ENCODE data around the gene AREG. TPM values are rescaled to one million over a fixed set of nuclear protein-coding genes. Genes with fewer than 3 reads are reported as not detected.

The AREG gene
- total and polyA plus RNA-seq, 2 experiments from 2014 or later, result 0.45 TPM; not detected in 1

DNA sequence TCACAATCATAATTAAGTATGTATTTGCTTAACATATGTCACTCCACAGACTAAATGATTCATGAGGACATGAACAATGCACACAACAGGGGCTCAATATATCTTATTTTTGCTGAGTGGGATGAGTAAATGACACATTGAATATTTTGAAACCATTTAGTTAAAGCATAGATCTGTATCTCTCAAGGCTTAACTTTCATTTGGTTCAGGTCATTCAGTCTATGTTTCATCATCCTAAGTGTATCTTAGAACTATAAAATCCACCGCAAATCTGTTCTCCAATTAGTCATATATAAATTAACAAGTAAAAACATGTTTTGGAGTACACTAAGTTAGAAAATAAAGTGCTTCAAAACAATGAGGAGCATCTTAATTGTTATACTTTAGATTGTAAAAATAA lies 45.8 kb downstream of the AREG start (continued):
- TF ChIP-seq, protein P1, sequence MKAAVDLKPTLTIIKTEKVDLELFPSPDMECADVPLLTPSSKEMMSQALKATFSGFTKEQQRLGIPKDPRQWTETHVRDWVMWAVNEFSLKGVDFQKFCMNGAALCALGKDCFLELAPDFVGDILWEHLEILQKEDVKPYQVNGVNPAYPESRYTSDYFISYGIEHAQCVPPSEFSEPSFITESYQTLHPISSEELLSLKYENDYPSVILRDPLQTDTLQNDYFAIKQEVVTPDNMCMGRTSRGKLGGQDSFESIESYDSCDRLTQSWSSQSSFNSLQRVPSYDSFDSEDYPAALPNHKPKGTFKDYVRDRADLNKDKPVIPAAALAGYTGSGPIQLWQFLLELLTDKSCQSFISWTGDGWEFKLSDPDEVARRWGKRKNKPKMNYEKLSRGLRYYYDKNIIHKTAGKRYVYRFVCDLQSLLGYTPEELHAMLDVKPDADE (IDR thresholded peaks at IDR 0.05), result no peak
- TF ChIP-seq JUNB (IDR thresholded peaks at IDR 0.05; ENCODE audit: unreplicated experiment), result no peak
- TF ChIP-seq CREB1 (CRISPR knock-in tag; IDR thresholded peaks at IDR 0.05; ENCODE audit: low read depth), result no peak
- TF ChIP-seq STAT1 (IDR thresholded peaks at IDR 0.05; ENCODE audit: unreplicated experiment), result no peak

DNA sequence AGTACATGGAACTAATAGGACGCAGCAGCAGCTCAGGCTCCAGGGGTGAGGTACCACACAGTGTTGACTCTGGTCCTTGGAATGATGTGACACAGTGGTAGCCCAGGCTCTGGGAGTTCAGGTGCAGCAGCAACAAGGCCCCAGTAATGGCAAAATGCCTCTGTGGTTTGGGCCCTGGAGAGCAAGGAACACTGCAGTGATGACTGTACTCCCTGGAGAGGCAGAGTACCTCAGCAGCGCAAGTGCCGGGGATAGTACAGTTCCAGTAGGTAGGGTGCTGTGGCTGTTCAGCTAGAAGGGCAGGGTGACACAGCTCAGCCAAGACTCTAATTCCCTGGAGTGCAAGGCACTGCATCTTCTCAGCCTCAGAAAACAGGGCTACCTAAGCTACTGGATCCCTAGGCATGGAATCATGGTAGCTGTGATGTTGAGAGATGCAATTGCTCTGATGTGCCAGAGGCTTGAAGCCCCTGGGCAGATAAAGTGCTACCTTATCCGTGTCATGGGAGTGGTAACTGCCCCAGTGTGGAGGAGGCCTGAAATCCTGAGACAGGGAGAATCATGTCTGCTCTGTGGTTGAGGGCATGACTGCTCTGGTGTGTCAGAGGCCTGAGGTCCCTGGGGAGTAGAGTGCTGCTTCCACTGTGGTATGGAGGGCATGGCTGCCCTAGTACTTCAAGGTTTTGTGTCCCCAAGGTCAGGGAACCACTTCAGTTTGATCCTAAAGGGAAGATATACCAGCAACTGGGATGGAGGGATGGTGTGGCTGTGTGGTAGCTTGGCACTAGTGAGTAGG lies 55.2 kb downstream of the AREG start:
- H3K4me1 ChIP-seq (ENCODE audit: insufficient read depth), result no peaks in the 10 kb centered on the region
- H3F3A ChIP-seq (replicated peaks; ENCODE audit: low read depth), result no peaks in the 10 kb centered on the region
- no peak overlapping the region for H2AFZ ChIP-seq
- no peak overlapping the region for H3K4me2 ChIP-seq
- H3K4me3 ChIP-seq, result no peak overlapping the region
- H3K36me3 ChIP-seq (ENCODE audit: insufficient read depth), result no peaks in the 10 kb centered on the region
- H4K20me1 ChIP-seq (replicated peaks; ENCODE audit: insufficient read depth), result no peaks in the 10 kb centered on the region
- DNase-seq (ENCODE audit: low spot score), result no peak
- no peak overlapping the region for H3K4me3 Mint-ChIP-seq
- no peaks in the 10 kb centered on the region for H3K4me1 Mint-ChIP-seq
- H3K9me3 Mint-ChIP-seq, result 0 out of 3 replicates have a peak, but pooled peaks cover 4% of the 10 kb centered on the region
- no peaks in the 10 kb centered on the region for H3K9me2 ChIP-seq (ENCODE audit: insufficient read depth)
- no peak for TF ChIP-seq ZNF331 (CRISPR knock-in tag; IDR thresholded peaks at IDR 0.05; ENCODE audit: low read depth)
- no peak for TF ChIP-seq EZH2phosphoT487 (IDR thresholded peaks at IDR 0.05; ENCODE audit: unreplicated experiment)
- TF ChIP-seq, protein P2, sequence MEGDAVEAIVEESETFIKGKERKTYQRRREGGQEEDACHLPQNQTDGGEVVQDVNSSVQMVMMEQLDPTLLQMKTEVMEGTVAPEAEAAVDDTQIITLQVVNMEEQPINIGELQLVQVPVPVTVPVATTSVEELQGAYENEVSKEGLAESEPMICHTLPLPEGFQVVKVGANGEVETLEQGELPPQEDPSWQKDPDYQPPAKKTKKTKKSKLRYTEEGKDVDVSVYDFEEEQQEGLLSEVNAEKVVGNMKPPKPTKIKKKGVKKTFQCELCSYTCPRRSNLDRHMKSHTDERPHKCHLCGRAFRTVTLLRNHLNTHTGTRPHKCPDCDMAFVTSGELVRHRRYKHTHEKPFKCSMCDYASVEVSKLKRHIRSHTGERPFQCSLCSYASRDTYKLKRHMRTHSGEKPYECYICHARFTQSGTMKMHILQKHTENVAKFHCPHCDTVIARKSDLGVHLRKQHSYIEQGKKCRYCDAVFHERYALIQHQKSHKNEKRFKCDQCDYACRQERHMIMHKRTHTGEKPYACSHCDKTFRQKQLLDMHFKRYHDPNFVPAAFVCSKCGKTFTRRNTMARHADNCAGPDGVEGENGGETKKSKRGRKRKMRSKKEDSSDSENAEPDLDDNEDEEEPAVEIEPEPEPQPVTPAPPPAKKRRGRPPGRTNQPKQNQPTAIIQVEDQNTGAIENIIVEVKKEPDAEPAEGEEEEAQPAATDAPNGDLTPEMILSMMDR (conservative IDR thresholded peaks at IDR 0.05; ENCODE audit: low read depth in 2 of 2), result no peak
- TF ChIP-seq EZH2 (IDR thresholded peaks at IDR 0.05; ENCODE audit: low read depth, unreplicated experiment), result no peak
- no peak for TF ChIP-seq NANOG (IDR thresholded peaks at IDR 0.05; ENCODE audit: borderline replicate concordance)
- H3K27ac ChIP-seq (ENCODE audit: low read depth), result no peak overlapping the region
- no peak for ATAC-seq
- H3K27ac Mint-ChIP-seq, result no peak overlapping the region
- H3K27me3 ChIP-seq (ENCODE audit: insufficient read depth), result no peaks in the 10 kb centered on the region
- H3K36me3 Mint-ChIP-seq (ENCODE audit: low read depth), result no peaks in the 10 kb centered on the region
- no peaks in the 10 kb centered on the region for H3K27me3 Mint-ChIP-seq (ENCODE audit: insufficient read depth, low read depth, poor library complexity)
- no peaks in the 10 kb centered on the region for H3K79me2 ChIP-seq (replicated peaks; ENCODE audit: insufficient read depth)

DNA sequence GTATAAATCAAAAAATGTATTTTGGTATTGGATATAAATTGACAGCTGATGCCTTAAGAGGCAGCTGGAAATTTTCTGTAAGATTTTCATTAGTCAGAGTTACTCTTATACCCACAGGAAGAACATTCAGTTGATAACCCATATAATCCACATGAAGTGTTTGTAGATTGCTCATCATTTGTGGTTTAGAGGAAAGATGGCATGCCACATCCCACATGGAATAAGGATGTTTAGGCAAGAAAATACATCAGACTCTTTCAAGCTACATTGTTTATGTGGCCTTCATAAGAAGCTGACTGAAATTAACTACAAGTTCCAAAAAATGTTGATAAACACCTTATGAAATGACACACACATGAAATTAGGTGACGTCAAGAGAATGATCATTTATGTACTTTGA lies 56.6 kb downstream of the AREG start:
- Mint-ChIP-seq H3K27ac (no peak overlapping the region), H3K36me3 (ENCODE audit: low read depth) (no peaks in the 10 kb centered on the region), H3K9me3 (0 out of 3 replicates have a peak, but pooled peaks cover 4% of the 10 kb centered on the region), H3K4me3 (no peak overlapping the region), H3K4me1 (no peaks in the 10 kb centered on the region), H3K27me3 (ENCODE audit: insufficient read depth, low read depth, poor library complexity) (no peaks in the 10 kb centered on the region)
- H3K27ac ChIP-seq (ENCODE audit: low read depth), result no peak overlapping the region
- TF ChIP-seq JUNB (IDR thresholded peaks at IDR 0.05; ENCODE audit: unreplicated experiment) (no peak), STAT1 (IDR thresholded peaks at IDR 0.05; ENCODE audit: unreplicated experiment) (no peak), POLR2AphosphoS5 (IDR thresholded peaks at IDR 0.05; ENCODE audit: low read depth) (no peak), ZNF331 (CRISPR knock-in tag; IDR thresholded peaks at IDR 0.05; ENCODE audit: low read depth) (no peak)
- no peaks in the 10 kb centered on the region for H3K79me2 ChIP-seq (replicated peaks; ENCODE audit: insufficient read depth)
- no peaks in the 10 kb centered on the region for H3K9me2 ChIP-seq (ENCODE audit: insufficient read depth)
- no peaks in the 10 kb centered on the region for H3K4me1 ChIP-seq (ENCODE audit: insufficient read depth)
- no peaks in the 10 kb centered on the region for H3K27me3 ChIP-seq (ENCODE audit: insufficient read depth)
- H2AFZ ChIP-seq, result no peak overlapping the region
- no peaks in the 10 kb centered on the region for H4K20me1 ChIP-seq (replicated peaks; ENCODE audit: insufficient read depth)
- no peaks in the 10 kb centered on the region for H3K36me3 ChIP-seq (ENCODE audit: insufficient read depth)
- no peak overlapping the region for H3K4me3 ChIP-seq
- DNase-seq (ENCODE audit: low spot score), result no peak
- no peak overlapping the region for H3K4me2 ChIP-seq
- H3F3A ChIP-seq (replicated peaks; ENCODE audit: low read depth), result no peaks in the 10 kb centered on the region
- ATAC-seq, result no peak
